Kidney tubule cell (primary cell): ENCODE measurements around the gene DNAH5.
A peak's percentile ranks its signal among the peaks of the same experiment; 100 is the strongest.
"Not testable (repeated sequence)": the region's sequence is repeated elsewhere in the genome, so short reads cannot be mapped to it uniquely, and the experiment has no call there.

Experiments used
- DNase-seq: peaks from one replicate; pipeline ENCODE4 v3.0.0-alpha.2; 2018; ENCODE audit warnings: low spot score

The DNAH5 gene

GRCh38 chr5:13843175-13843846 lies 101.2 kb downstream of the DNAH5 start:
- DNase-seq: no peak

- no peak for DNase-seq
These were observed 111.0 kb downstream of the DNAH5 start for GRCh38 chr5:13833440-13833839.

- DNase-seq: peak; percentile 40
These were observed 113.1 kb downstream of the DNAH5 start for GRCh38 chr5:13831351-13831750.

GRCh38 chr5:13830536-13830935 lies 114.0 kb downstream of the DNAH5 start:
- DNase-seq: peak; percentile 12

GRCh38 chr5:13821366-13821765 lies 123.1 kb downstream of the DNAH5 start:
- DNase-seq: peak; percentile 6

- peak; percentile 13 for DNase-seq
These were observed 128.4 kb downstream of the DNAH5 start for GRCh38 chr5:13816126-13816525.

GRCh38 chr5:13814301-13814700 lies 130.2 kb downstream of the DNAH5 start:
- DNase-seq: no peak

DNA sequence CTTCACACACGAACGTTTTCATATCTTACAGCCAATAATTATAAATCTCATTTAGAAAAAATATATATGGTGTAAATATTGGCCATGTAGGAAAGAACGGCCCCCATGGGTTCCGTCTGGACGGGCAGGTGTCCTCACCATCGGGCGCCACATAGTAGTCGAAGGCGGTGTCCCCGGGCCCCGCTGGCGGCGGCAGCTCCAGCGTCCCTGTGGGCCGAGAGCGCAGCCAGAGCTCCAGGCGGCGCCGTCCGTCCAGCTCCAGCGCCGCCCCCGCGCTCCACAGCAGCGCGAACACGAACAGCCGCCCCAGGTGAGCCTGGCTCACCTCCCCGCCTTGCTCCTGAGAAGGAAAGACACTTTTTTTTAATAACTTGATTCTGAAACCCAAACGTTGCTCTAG lies 134.6 kb downstream of the DNAH5 start:
- no peak for DNase-seq

GRCh38 chr5:13804336-13804735 lies 140.2 kb downstream of the DNAH5 start:
- DNase-seq: no peak

DNA sequence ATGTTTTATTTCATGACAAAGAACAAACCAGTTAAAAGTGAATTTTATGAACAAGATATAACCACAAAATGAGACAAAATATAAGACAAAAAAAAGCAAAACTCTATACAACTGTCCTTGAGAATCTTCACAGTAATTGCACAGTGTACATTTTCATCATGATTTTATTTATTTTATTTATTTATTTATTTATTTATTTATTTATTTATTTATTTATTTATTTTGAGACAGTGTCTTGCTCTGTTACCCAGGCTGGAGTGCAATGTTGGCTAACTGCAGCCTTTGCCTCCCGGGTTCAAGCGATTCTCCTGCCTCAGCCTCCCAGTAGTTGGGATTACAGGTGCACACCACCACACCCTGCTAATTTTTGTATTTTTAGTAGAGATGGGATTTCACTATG lies 145.9 kb downstream of the DNAH5 start:
- not testable (repeated sequence) for DNase-seq

- DNase-seq: no peak
These were observed 158.6 kb downstream of the DNAH5 start for GRCh38 chr5:13785781-13786415.

GRCh38 chr5:13783726-13784125 lies 160.8 kb downstream of the DNAH5 start:
- no peak for DNase-seq

DNA sequence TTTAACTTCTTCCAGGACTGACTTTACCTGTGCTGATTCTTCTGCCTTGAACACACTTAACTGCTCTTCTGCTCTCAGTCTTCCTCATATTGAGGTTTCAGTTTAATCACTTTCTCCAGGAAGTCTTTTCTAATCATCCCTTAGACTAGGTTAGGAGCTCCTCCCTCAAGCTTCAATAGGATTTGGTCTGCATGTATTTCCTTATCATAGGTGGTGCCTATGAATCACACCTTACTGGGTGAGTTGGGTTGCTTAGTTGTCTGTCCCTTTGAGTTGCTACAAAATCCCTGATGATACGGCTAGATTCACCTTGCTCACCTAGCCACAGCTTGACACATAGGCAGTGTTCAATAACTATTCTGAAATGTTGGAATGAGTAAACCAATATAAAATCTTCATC lies 164.4 kb downstream of the DNAH5 start:
- peak; percentile 56 for DNase-seq

GRCh38 chr5:13773649-13774048 lies 170.8 kb downstream of the DNAH5 start:
- no peak for DNase-seq

GRCh38 chr5:13771011-13771571 lies 173.4 kb downstream of the DNAH5 start:
- DNase-seq: peak; percentile 28

DNA sequence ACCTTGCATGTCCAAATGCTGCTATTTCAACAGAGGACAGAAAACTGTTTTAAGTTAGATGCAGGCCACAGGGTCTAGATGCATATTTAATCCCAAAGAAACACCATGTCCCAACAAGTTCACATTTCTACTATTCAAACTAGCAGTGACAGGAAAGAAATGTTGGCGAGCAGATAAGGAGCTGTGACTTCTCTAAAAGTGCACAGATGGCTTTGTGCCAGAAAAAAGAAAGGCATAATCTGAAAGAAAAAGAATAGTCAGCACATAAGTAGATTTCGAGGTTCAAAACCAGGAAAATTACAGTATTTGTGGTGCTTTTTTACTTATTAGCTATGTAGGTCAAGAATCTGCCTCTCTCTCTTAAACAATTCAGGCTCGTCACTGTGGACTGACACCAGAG lies 178.3 kb downstream of the DNAH5 start:
- no peak for DNase-seq

DNA sequence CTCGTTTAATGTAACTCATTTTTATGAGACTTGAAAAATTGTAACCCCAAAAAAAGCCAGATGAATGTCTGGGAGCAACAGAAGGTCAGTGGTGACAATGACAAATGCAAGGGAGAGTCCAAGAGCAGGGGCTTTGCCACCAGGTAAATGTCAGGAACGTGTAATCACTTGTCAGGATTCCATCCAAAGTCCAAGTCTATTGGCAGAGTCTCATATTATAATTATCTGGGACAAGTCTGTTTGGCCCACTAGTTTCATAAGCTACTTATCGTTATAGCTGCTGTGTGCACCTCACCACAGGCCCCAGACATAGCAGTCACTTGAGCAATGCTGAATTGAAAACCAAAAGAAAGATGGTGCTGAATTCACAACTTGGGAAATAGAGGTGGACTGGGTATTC lies 180.8 kb downstream of the DNAH5 start:
- no peak for DNase-seq

DNA sequence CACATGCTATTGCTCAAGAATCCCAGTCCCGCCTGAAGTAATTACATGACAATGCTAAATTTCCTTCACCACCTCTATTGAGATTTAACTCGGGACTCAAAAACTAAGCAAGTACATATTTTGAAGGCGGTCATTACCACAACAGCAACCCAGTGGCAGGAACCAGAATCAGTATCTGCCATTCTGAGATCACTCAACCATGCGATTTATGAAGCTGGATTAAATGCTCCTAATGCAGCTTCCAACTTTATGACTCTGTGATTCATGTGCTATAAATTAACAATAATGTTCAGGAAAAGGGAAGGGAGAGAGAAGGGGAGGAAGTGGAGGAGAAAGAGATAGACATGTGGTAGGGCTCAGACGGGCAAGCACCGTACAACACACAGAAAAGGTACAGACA lies 194.7 kb downstream of the DNAH5 start:
- DNase-seq: peak; percentile 9

DNA sequence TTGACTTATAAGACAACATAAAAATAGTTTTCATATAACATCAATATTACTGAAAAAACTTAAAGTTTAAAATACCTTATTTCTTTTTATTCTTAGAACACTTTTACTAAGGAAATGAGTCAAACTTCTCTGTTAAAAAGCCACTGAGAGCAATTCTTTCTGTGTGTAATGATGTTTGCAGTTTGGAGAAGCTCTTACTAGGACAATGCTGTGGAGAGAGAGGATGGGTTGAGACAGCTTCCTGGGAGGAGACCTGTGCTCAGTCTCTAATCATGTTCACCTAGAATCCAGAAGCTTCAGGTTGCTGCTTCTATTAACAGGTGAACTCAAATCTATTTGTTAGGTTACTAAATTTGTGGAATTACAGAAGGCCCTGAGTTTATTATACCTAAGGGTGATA lies 198.5 kb downstream of the DNAH5 start:
- peak; percentile 49 for DNase-seq

- peak; percentile 82 for DNase-seq
These were observed 199.0 kb downstream of the DNAH5 start for GRCh38 chr5:13745508-13745907.

GRCh38 chr5:13740471-13740870 lies 204.0 kb downstream of the DNAH5 start:
- no peak for DNase-seq

GRCh38 chr5:13739479-13739878 lies 205.0 kb downstream of the DNAH5 start:
- DNase-seq: no peak

DNA sequence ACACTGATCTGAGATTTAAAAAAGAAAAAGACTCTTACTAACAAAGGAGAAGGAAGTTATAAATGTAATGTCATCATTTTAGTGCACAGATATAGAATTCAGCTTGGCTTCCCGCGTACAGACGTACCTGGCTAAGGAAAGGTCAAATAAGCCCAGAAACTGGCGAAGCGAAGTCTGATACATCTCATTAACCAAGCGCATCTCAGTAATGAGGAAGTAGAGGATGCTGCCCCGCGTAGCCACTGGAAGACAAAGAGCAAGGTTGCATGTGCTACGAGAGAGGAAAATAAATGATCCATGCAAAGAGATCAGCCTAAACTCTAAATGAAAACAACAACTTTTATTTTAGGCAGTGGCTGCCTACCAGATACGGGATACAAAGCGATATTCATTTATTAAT lies 208.8 kb downstream of the DNAH5 start:
- peak; percentile 80 for DNase-seq
